Pancreas (tissue), 10 donors: ENCODE measurements around the gene WARS2. TPM values are rescaled to one million over a fixed set of nuclear protein-coding genes. Genes with fewer than 3 reads are reported as not detected.

Source experiments
- ATAC-seq, 4 donors: fragments of 200-7000 bp; cut with Tn5 transposase; one replicate each; pipeline versions ENCODE4 v1.8.0 to v1.9.1; 2020; ENCODE audit warnings: mild to moderate bottlenecking in 4 of 4, moderate library complexity in 4 of 4
- DNase-seq, 6 donors: peaks; one replicate each; pipeline ENCODE4 v3.0.0-alpha.2; 2020
- FAIRE-seq: peaks from 2 replicates; lab custom pipeline; 2012; peaks lifted over from hg19 to GRCh38; lab: Jason Lieb, UNC
- H3K27ac ChIP-seq, 4 donors: fragments of 200-600 bp; sonication (generic); 1 replicate in 3 of 4; 2 replicates in 1 of 4; pipeline versions ENCODE4 v1.5.0 to v1.8.0; 2020
- H3K27me3 ChIP-seq, 4 donors: fragments of 200-600 bp; one replicate each; pipeline ENCODE4 v1.8.0; 2021
- H3K36me3 ChIP-seq, 3 donors: fragments of 200-600 bp; sonication (generic) in 1 of 3; one replicate each; pipeline versions ENCODE4 v1.5.0 to v1.8.0; 2020 to 2021
- H3K4me1 ChIP-seq, 3 donors: fragments of 200-600 bp; one replicate each; pipeline ENCODE4 v1.8.0; 2021
- H3K4me3 ChIP-seq, 4 donors: fragments of 200-600 bp; sonication (generic) in 2 of 4; one replicate each; pipeline versions ENCODE4 v1.5.0 to v1.8.0; 2020 to 2021
- H3K9me3 ChIP-seq, 4 donors: fragments of 200-600 bp; one replicate each; pipeline ENCODE4 v1.8.0; 2021
- CTCF ChIP-seq, 4 donors: fragments of 200-600 bp; sonication (generic) in 3 of 4; IDR thresholded peaks; one replicate each; pipeline versions ENCODE4 v1.5.0 to v1.8.0; 2021; ENCODE audit warnings: antibody characterized with exemption in 4 of 4
- WGBS, 2 donors: extraction: QIAGEN DNeasy Blood & Tissue Kit; methylation state at CpG; one replicate each; pipeline ENCODE4 v1.1.7; 2013; 5-methylcytosine and 5-hydroxymethylcytosine counted together
- intact Hi-C, 3 donors: fragments of 100-400 bp; cut with DNase I; formaldehyde crosslinking; loops; one replicate each; pipeline versions ENCODE4 v1.11.1 to v1.14.2; 2022
- polyA plus RNA-seq, 2 donors: library from polyadenylated mRNA; stranded (reverse); fragments of 200-250 nt; gene quantifications; one replicate each; pipeline ENCODE4 v1.2.3, GENCODE V29; 2013
- total RNA-seq, 6 donors: library from RNA; stranded (reverse); fragmentation: NEBNext Ultra II Directional in 4 of 6; extraction: Animal tissue kit (Norgen Biotek cat#: 25700) in 4 of 6; gene quantifications; one replicate each; pipeline versions ENCODE4 v1.2.1 to v1.2.4, GENCODE V29; 2021 to 2023
- donor health status: healthy with polysubstance abuse.
- donor health status: DM: no; HTN: no; CAD: no; lungs with moderate emphysema.
- donor health status: DM: no; HTN: no; CAD: no.
- donor health status: control.
- donor health status: control.
- donor health status: Bipolar disorder and iron deficiency.
- donor health status: DM: yes; HTN: yes; CAD: no.
- donor health status: DM: no; HTN: no; CAD: no.
- donor health status: DM: no; HTN: no; CAD: no.
- donor health status: DM: yes; HTN: yes; CAD: no.

The WARS2 gene
- total and polyA plus RNA-seq, 8 donors, result 3.4 to 14.0 (median 9.4) TPM

- no peak for FAIRE-seq
- TF ChIP-seq CTCF (IDR thresholded peaks at IDR 0.05), result no peak
- no peaks in the 10 kb centered on the region for H3K4me1 ChIP-seq
- intact Hi-C loops, result no loop called here
- H3K9me3 ChIP-seq, result no peaks in the 10 kb centered on the region
- ATAC-seq, result no peak
- no peak overlapping the region for H3K27ac ChIP-seq
- no peak overlapping the region for H3K4me3 ChIP-seq
- H3K27me3 ChIP-seq, result peaks cover 9 to 86% (median 22%) of the 10 kb centered on the region in 4 donors
- DNase-seq, result no peak
- no peaks in the 10 kb centered on the region for H3K36me3 ChIP-seq
- WGBS, 2 donors, result 16 to 18% methylated on average over 44 of the region's 44 CpGs
These were observed 151.2 kb downstream of the WARS2 start for GRCh38 chr1:118989006-118989815.

GRCh38 chr1:118988186-118989005 lies 152.1 kb downstream of the WARS2 start, which contains the start of gene TBX15:
Gene TBX15, minus strand, starts transcription at chr1:118988343. Its CDS starts 548 bp downstream, at chr1:118987795.
- 15% methylated on average over 31 of the region's 31 CpGs for WGBS, 2 donors
- no peaks in the 10 kb centered on the region for H3K36me3 ChIP-seq
- intact Hi-C loops, result no loop called here
- FAIRE-seq (no peak), ATAC-seq (no peak), DNase-seq (no peak)
- H3K4me3 ChIP-seq, result peak within 1 kb of the TSS in 3 of 4 donors; percentile 10 to 43 (median 20)
- no peaks in the 10 kb centered on the region for H3K4me1 ChIP-seq
- TF ChIP-seq CTCF (IDR thresholded peaks at IDR 0.05), result no peak
- H3K27ac ChIP-seq, result no peak within 1 kb of the TSS
- H3K27me3 ChIP-seq, result peaks cover 9 to 87% (median 23%) of the 10 kb centered on the region in 4 donors
- no peaks in the 10 kb centered on the region for H3K9me3 ChIP-seq

DNA sequence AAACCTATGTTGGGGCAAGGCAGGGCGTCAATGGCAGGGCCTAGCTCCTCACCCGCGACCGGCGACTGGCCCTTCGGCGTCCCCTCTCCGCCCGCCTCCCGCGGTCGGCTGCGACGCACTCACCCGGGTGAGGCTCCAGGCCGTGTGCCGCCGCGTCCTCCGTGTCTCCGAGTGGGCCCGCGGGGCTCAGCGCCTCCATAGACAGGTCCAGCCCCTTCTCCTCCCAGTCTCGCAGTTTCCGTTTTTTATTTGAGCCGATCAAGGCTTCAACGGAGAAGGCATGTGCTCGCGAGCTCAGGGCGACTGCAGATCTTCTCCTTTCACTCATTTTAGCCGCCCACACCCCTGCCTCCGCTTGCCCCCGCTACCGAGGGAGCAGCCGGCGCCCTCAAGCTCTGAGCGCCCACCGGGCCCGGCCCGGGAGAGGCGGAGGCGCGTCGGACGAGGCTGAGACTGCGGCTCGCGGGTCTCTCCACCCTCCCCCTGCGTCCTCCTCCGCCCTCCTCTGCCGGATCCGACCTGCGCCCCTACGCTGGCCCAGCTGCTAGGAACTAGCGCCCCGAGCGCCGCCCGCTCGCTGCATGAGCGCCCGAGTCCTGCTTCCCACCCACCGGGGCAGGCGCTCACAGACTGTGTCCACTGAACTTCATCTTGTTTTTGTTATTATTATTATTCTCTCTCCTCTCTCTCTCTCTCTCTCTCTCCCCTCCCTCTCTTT lies 152.8 kb downstream of the WARS2 start:
- FAIRE-seq (no peak), DNase-seq (peak in 1 of 6 donors; percentile 66), ATAC-seq (peak in 3 of 4 donors; percentile 38 to 58 (median 53))
- TF ChIP-seq CTCF (IDR thresholded peaks at IDR 0.05), result no peak
- Histone ChIP-seq H3K4me1 (no peaks in the 10 kb centered on the region), H3K36me3 (no peaks in the 10 kb centered on the region), H3K9me3 (no peaks in the 10 kb centered on the region), H3K27ac (no peak overlapping the region), H3K27me3 (peaks cover 7 to 87% (median 22%) of the 10 kb centered on the region in 4 donors), H3K4me3 (peak overlapping the region in 3 of 4 donors; percentile 10 to 43 (median 20))
- intact Hi-C loops, result no loop called here
- 4 to 6% methylated on average over 58 to 65 of the region's 65 CpGs for WGBS, 2 donors

GRCh38 chr1:118986555-118987467 lies 153.6 kb downstream of the WARS2 start:
- FAIRE-seq (no peak), DNase-seq (no peak), ATAC-seq (no peak)
- intact Hi-C loops, result no loop called here
- no peak for TF ChIP-seq CTCF (IDR thresholded peaks at IDR 0.05)
- H3K4me1 ChIP-seq, result no peaks in the 10 kb centered on the region
- no peak overlapping the region for H3K27ac ChIP-seq
- WGBS, 2 donors, result 15 to 17% methylated on average over 42 of the region's 42 CpGs
- H3K4me3 ChIP-seq, result peak overlapping the region in 3 of 4 donors; percentile 10 to 43 (median 20)
- peaks cover 4 to 85% (median 21%) of the 10 kb centered on the region in 4 donors for H3K27me3 ChIP-seq
- H3K9me3 ChIP-seq, result no peaks in the 10 kb centered on the region
- H3K36me3 ChIP-seq, result no peaks in the 10 kb centered on the region
